ENCODE results near the gene SRGAP2B.
A peak's percentile ranks its signal among the peaks of the same experiment; 100 is the strongest.
"Not testable (repeated sequence)": the region's sequence is repeated elsewhere in the genome, so short reads cannot be mapped to it uniquely, and the experiment has no call there.

The SRGAP2B gene

DNA sequence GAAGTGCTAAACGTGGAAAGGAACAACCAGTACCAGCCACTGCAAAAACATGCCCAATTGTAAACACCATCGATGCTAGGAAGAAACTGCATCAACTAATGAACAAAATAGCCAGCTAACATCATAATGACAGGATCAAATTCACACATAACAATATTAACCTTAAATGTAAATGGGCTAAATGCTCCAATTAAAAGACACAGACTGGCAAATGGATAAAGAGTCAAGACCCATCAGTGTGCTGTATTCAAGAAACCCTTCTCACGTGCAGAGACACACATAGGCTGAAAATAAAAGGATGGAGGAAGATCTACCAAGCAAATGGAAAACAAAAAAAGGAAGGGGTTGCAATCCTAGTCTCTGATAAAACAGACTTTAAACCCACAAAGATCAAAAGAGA, 128.6 kb downstream of the SRGAP2B start:
- H3K4me1 ChIP-seq (ENCODE audit: control insufficient read depth, insufficient read depth, low read length); POLR2A ChIA-PET; H3K36me3 ChIP-seq (ENCODE audit: control insufficient read depth in 2 of 2, insufficient read depth in 1 of 2, low read length in 2 of 2); CTCF ChIA-PET; H3K4me3 ChIP-seq (ENCODE audit: low read depth, low read length); H3K27ac ChIP-seq (ENCODE audit: extremely low read depth, low read depth, low read length); H3K9me3 ChIP-seq (ENCODE audit: control insufficient read depth, insufficient read depth, low read depth, low read length): not testable (repeated sequence)
- TF ChIP-seq ZNF529 (tag by site-specific recombination; IDR thresholded peaks at IDR 0.05; ENCODE audit: insufficient replicate concordance): peak; percentile 85

DNA sequence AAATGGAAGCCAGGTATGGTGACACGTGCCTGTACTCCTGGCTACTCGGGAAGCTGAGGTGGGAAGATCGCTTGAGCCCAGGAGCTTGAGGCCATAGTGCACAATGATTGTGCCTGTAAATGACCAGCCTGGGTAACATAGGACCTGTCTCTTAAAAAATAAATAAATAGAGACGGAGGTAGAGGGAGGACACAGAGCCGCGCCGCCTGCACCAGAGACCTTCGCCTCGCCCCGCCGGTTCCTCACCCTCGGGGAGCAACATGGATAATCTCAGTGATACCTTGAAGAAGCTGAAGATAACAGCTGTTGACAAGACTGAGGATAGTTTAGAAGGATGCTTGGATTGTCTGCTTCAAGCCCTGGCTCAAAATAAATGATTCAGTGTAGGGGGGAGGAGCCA, 130.4 kb downstream of the SRGAP2B start:
- POLR2A ChIA-PET; H3K27ac ChIP-seq (ENCODE audit: extremely low read depth, low read depth, low read length); H3K36me3 ChIP-seq (ENCODE audit: control insufficient read depth in 2 of 2, insufficient read depth in 1 of 2, low read length in 2 of 2); H3K4me1 ChIP-seq (ENCODE audit: control insufficient read depth, insufficient read depth, low read length); H3K9me3 ChIP-seq (ENCODE audit: control insufficient read depth, insufficient read depth, low read depth, low read length); H3K4me3 ChIP-seq (ENCODE audit: low read depth, low read length); CTCF ChIA-PET: not testable (repeated sequence)

DNA sequence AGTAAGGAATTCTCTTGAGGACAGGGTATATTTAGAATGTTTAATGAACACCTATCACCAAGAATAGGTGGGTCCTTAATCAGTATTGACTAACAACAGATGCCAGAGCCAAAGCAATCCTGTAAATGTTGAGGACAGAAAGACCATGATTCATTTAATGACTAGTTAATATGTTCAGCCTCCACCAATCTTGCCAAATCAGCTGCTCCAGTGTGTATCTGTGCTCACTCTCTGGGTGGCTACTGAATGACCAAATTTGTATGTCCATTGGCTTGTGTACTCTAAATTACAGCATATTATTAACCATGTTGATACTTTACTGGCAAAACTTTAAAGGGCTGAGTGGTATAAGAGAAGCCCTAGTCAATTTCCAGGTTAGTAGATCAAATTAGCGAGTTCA, 130.9 kb downstream of the SRGAP2B start:
- H3K9me3 ChIP-seq (ENCODE audit: control insufficient read depth, insufficient read depth, low read depth, low read length); H3K36me3 ChIP-seq (ENCODE audit: control insufficient read depth in 2 of 2, insufficient read depth in 1 of 2, low read length in 2 of 2); H3K27ac ChIP-seq (ENCODE audit: extremely low read depth, low read depth, low read length); CTCF ChIA-PET; H3K4me3 ChIP-seq (ENCODE audit: low read depth, low read length); POLR2A ChIA-PET; H3K4me1 ChIP-seq (ENCODE audit: control insufficient read depth, insufficient read depth, low read length): not testable (repeated sequence)

DNA sequence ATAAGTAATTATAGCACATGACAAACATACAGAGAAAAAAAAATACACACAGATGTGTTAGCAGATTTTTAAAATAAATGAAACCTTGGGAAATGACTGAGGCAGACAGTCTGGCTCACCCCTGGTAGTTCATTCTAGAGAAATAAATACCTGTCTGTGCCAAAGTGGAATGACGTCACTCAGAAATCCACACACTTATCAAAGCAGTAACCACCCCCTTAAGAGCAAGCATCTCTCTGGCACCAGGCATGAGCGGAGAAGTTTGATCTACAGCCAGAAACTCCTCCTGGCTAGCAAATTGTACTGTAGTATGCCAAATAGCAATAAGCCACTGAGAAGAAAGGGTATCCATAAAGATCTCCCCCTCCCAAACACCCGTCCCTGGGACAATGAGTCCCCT, 131.6 kb downstream of the SRGAP2B start:
- H3K36me3 ChIP-seq (ENCODE audit: control insufficient read depth in 2 of 2, insufficient read depth in 1 of 2, low read length in 2 of 2); CTCF ChIA-PET; H3K4me3 ChIP-seq (ENCODE audit: low read depth, low read length); POLR2A ChIA-PET; H3K27ac ChIP-seq (ENCODE audit: extremely low read depth, low read depth, low read length); H3K9me3 ChIP-seq (ENCODE audit: control insufficient read depth, insufficient read depth, low read depth, low read length); H3K4me1 ChIP-seq (ENCODE audit: control insufficient read depth, insufficient read depth, low read length): not testable (repeated sequence)
- TF ChIP-seq, protein P1, sequence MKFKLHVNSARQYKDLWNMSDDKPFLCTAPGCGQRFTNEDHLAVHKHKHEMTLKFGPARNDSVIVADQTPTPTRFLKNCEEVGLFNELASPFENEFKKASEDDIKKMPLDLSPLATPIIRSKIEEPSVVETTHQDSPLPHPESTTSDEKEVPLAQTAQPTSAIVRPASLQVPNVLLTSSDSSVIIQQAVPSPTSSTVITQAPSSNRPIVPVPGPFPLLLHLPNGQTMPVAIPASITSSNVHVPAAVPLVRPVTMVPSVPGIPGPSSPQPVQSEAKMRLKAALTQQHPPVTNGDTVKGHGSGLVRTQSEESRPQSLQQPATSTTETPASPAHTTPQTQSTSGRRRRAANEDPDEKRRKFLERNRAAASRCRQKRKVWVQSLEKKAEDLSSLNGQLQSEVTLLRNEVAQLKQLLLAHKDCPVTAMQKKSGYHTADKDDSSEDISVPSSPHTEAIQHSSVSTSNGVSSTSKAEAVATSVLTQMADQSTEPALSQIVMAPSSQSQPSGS (tag by site-specific recombination; IDR thresholded peaks at IDR 0.05; ENCODE audit: low read depth): peak; percentile 34; the same call in 1 of the 2 replicates

DNA sequence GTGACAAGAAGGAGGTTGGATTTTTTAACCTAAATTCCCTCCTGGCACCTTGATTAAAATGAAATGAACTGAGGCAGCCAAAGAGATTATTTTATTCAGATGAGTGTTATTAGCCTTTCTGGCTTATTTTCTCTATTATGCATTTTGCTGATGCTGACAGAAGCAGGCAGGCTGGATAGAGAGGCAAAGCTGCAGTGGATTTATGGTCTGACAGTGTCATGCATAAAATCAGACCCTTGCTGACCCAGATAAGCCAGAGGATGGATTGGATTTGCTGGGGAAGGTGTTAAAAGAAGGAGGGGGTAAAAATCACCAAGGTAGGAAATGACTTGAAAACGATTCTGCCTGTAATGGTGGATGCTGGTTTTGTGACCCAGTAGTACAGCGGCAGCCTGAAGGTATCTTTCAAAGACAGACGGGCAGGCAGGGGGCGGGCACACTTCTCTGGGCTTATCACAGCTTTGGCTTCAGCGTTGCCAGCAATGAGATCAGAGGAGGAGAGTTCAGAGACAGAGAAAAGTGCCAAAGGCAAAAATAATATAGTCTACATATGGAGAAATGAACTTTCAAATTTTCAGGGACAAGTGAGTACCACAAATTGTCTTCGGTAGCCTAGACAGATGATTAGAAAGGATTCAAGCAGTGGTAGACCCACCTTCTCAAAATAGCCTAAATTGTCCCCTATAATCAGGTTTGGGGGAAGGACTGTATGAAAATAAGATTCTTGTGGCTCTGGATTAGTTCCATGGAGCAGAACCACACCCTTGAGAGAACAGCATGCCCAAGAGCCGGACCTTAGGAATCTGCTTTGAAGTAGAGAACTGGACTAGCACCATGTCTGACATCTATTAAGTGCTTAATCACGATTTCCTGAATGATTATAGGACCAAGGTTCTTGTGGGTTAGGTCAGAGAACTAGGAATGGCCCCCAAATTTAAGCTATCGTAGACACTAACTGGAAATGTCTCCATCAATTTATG, 133.2 kb downstream of the SRGAP2B start:
- CTCF ChIA-PET; H3K9me3 ChIP-seq (ENCODE audit: control insufficient read depth, insufficient read depth, low read depth, low read length); POLR2A ChIA-PET; H3K4me3 ChIP-seq (ENCODE audit: low read depth, low read length); H3K4me1 ChIP-seq (ENCODE audit: control insufficient read depth, insufficient read depth, low read length); H3K27ac ChIP-seq (ENCODE audit: extremely low read depth, low read depth, low read length); H3K36me3 ChIP-seq (ENCODE audit: control insufficient read depth in 2 of 2, insufficient read depth in 1 of 2, low read length in 2 of 2): not testable (repeated sequence)

DNA sequence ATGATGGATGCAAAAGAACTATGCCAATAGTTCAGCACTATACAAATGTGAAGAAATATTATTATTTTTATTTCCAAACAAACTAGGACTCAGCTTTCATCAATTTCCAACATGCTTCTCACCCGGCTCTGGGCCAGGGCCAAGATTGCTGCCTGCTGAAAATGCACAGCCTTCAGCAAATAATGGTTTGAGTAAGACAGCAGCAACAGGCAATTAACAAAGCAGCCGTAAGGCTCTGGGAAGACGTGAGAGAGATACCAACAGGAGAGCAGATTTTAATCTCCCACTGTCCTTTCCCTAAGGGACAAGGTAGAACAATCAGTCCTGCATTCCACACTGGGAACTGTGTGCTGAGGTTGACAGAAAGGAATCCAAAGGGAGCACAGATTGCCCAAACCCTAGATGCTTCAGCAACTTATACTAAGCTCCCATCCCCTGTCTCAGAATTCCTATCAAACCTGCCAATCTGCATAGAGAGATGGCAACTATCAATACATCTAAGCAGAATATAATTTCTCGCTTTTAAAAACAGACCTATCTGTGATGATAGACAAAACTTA, 134.1 kb downstream of the SRGAP2B start:
- H3K27ac ChIP-seq (ENCODE audit: extremely low read depth, low read depth, low read length); H3K4me3 ChIP-seq (ENCODE audit: low read depth, low read length); POLR2A ChIA-PET; H3K9me3 ChIP-seq (ENCODE audit: control insufficient read depth, insufficient read depth, low read depth, low read length); H3K4me1 ChIP-seq (ENCODE audit: control insufficient read depth, insufficient read depth, low read length); H3K36me3 ChIP-seq (ENCODE audit: control insufficient read depth in 2 of 2, insufficient read depth in 1 of 2, low read length in 2 of 2); CTCF ChIA-PET: not testable (repeated sequence)

DNA sequence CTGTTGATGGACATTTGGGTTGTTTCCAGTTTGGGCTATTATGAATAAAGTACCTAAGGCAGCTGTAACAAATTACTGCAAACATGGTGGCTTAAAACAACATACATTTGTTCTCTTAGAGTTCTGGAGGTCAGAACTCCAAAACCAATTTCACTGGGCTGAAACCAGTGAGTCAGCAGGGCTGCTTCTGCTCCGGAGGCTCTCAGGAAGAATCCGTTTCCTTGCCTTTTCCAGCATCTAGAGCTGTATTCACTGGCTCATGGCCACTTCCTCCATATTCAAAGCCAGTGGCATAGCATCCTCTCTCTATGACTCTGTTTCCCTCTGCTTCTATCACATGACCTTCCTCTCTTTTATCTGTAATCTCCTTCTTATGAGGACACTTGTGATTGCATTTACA, 146.7 kb downstream of the SRGAP2B start:
- H3K4me3 ChIP-seq (ENCODE audit: low read depth, low read length); H3K4me1 ChIP-seq (ENCODE audit: control insufficient read depth, insufficient read depth, low read length); CTCF ChIA-PET; H3K36me3 ChIP-seq (ENCODE audit: control insufficient read depth in 2 of 2, insufficient read depth in 1 of 2, low read length in 2 of 2); POLR2A ChIA-PET; H3K9me3 ChIP-seq (ENCODE audit: control insufficient read depth, insufficient read depth, low read depth, low read length); H3K27ac ChIP-seq (ENCODE audit: extremely low read depth, low read depth, low read length): not testable (repeated sequence)

DNA sequence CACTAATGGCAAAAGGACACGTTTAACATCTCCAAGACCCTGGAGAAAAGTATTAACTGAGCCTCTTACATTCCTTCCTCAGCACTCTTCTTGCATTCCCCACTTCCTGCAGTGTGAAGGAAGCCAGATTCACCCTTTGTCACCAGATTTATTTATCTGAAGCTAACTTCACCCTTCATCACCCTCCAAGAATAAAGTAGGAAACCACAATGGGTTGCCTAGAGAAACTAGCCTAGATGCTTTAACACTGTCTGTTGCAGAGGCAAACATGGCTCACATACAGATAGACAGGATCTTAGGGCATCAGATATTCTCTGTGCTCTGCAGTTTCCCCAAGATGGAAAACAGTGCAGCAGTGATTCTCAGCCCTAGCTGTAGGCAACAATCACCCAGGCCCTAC, 147.6 kb downstream of the SRGAP2B start:
- CTCF ChIA-PET, POLR2A ChIA-PET: not testable (repeated sequence)

DNA sequence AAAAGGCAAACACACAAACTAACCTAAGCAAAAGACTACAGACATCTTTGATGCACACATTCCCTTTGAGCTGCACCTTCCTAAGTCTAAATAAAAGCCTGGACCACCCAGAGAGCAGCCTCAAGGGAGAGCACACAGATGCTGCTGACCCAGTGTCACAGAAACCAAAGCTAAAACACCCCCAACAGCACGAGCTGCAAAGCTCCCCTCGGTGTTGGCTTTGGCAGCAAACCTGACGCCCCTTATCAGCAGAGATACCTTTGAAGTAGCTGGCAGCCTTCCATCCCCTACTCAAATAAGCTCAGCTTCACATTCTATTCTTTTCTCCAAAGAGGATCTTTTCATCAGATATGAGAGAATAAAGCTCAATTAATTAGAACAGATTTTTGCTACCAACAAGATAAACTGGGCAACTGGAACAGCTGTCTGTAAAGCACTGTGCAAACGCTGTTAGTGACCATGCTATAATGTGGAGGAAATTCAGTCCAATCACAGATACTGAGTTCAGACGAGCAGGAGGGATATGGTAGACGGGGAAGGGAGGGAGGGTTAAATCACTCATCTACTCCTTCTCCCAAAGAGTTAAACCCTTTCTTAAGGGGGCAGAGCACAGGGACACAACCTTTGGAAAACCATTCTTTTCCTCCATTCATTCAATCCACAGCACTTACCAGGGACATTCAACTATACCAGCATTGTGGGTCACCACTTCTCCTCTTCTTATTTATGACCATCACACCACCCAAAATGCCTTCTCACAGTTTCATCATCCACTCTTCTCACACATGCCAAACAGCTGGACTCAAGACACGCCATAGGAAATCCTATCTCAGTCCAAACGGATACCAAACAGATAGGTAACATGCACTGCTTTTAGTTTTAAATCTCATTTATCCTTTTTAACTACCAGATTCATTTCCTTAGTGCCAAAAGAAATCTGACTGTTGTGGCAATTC, 148.3 kb downstream of the SRGAP2B start:
- H3K27ac ChIP-seq (ENCODE audit: extremely low read depth, low read depth, low read length); H3K4me3 ChIP-seq (ENCODE audit: low read depth, low read length); H3K4me1 ChIP-seq (ENCODE audit: control insufficient read depth, insufficient read depth, low read length); H3K9me3 ChIP-seq (ENCODE audit: control insufficient read depth, insufficient read depth, low read depth, low read length); H3K36me3 ChIP-seq (ENCODE audit: control insufficient read depth in 2 of 2, insufficient read depth in 1 of 2, low read length in 2 of 2); CTCF ChIA-PET; POLR2A ChIA-PET: not testable (repeated sequence)

More for the DNA sequence above, 147.6 kb downstream of the SRGAP2B start:
- H3K4me1 ChIP-seq (ENCODE audit: control insufficient read depth, insufficient read depth, low read length); H3K4me3 ChIP-seq (ENCODE audit: low read depth, low read length); H3K27ac ChIP-seq (ENCODE audit: extremely low read depth, low read depth, low read length); H3K36me3 ChIP-seq (ENCODE audit: control insufficient read depth in 2 of 2, insufficient read depth in 1 of 2, low read length in 2 of 2); H3K9me3 ChIP-seq (ENCODE audit: control insufficient read depth, insufficient read depth, low read depth, low read length): not testable (repeated sequence)

DNA sequence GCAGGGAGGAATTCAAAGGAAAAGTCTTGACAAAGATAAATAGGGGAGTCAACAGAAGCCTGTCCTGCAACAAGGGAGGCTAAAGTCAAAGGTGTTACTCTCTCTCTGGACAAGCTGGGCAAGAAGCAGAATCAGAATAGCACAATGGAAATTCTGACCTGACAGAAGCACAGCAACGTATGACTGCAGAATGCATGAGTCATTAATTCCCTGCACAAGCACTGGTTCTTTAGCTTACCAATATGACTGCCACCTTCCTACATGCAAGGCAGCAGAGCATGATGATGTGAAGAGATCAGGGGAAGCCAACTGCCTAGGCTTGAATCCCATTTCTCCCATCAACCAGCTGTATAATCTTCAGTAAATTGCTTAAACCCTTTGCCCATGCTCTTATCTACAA, 153.4 kb downstream of the SRGAP2B start:
- CTCF ChIA-PET; H3K36me3 ChIP-seq (ENCODE audit: control insufficient read depth in 2 of 2, insufficient read depth in 1 of 2, low read length in 2 of 2); H3K4me1 ChIP-seq (ENCODE audit: control insufficient read depth, insufficient read depth, low read length); H3K9me3 ChIP-seq (ENCODE audit: control insufficient read depth, insufficient read depth, low read depth, low read length); H3K4me3 ChIP-seq (ENCODE audit: low read depth, low read length); H3K27ac ChIP-seq (ENCODE audit: extremely low read depth, low read depth, low read length); POLR2A ChIA-PET: not testable (repeated sequence)

All from HEK293 (cell line).